ENCODE results near the gene COMTD1. TPM values are rescaled to one million over a fixed set of nuclear protein-coding genes. Genes with fewer than 3 reads are reported as not detected.

COMTD1 gene
- total RNA-seq, 2 donors from 2014 or later: 9.6 to 14.4 TPM

- 90 to 92% methylated on average over 6 to 11 of the region's 11 CpGs for WGBS, 2 experiments (ENCODE audit: insufficient coverage in 1 of 2, insufficient read length in 1 of 2)
- H3K36me3 ChIP-seq (ENCODE audit: control insufficient read depth, insufficient read depth, low read length): no peaks in the 10 kb centered on the region
- no peak overlapping the region for H3K27ac ChIP-seq (ENCODE audit: low read depth, low read length)
- Mint-ChIP-seq H3K27ac (no peak overlapping the region), H3K4me1 (peaks cover 2% of the 10 kb centered on the region), H3K36me3 (ENCODE audit: low read depth) (no peaks in the 10 kb centered on the region), H3K4me3 (no peak overlapping the region), H3K27me3 (ENCODE audit: insufficient read depth) (no peaks in the 10 kb centered on the region), H3K9me3 (no peaks in the 10 kb centered on the region)
- TF ChIP-seq CTCF (conservative IDR thresholded peaks at IDR 0.05): no peak
- no peak for DNase-seq
- no peaks in the 10 kb centered on the region for H3K4me1 ChIP-seq (ENCODE audit: control insufficient read depth, insufficient read depth, low read length)
- H3K27me3 ChIP-seq (ENCODE audit: control insufficient read depth, insufficient read depth, low read length, poor library complexity, severe bottlenecking): no peaks in the 10 kb centered on the region
- H3K9me3 ChIP-seq (ENCODE audit: control insufficient read depth, low read length): no peaks in the 10 kb centered on the region
- H3K9ac ChIP-seq (ENCODE audit: extremely low read depth, low read length, poor library complexity, severe bottlenecking): no peak overlapping the region
- H3K4me3 ChIP-seq (ENCODE audit: low read length): no peak overlapping the region
These were observed 3.5 kb upstream of the COMTD1 start for GRCh38 chr10:75239096-75239790.

DNA sequence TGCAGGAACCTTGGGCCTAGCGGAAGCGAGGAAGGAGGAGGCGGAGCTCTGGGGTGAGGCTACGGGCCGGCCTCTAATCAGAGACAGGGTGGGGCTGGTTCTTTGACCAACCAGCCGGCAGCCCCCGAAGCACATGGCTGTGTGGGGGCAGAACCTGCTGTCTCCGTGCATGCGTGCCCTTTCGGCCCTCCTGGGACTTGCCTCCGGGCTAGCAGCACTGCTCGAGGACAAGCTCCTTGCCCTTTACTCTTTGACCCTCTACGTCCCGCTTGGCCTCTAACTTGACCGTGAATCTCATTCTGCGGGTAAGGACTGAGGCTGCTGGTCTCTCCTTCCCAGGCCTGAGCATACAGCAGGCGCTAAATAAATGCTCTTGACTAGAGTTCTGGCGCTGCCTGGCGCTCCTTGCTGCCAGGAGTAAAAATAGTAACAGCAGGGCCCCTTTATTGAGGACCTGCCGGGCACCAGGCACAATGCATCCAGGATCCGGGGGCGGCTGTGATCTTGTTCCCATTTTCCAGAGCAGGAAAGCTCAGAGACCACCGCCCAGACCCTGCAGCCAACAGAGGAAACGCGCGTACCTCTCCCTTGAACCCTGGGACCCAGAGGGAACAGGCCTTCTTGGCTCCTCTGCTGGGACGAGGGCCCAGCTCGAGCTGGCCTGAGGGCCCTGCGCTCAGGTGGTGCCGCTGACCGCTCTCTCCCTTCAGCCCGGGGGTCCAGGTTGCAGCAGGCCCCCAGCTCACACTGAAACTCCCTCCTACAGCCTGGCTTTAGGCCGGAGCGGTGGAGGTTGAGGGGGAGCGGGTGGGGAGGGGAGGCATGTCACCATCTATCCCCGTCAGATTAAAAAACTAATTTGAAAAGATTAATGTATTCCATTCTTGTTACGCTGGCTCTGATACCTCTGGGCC, 2.7 kb upstream of the COMTD1 start:
- H3K27ac Mint-ChIP-seq: no peak overlapping the region
- 95% methylated on average over 22 to 37 of the region's 37 CpGs for WGBS, 2 experiments (ENCODE audit: insufficient coverage in 1 of 2, insufficient read length in 1 of 2)
- H3K27me3 Mint-ChIP-seq (ENCODE audit: insufficient read depth): no peaks in the 10 kb centered on the region
- no peak for TF ChIP-seq CTCF (conservative IDR thresholded peaks at IDR 0.05)
- Histone ChIP-seq H3K9me3 (ENCODE audit: control insufficient read depth, low read length) (no peaks in the 10 kb centered on the region), H3K27me3 (ENCODE audit: control insufficient read depth, insufficient read depth, low read length, poor library complexity, severe bottlenecking) (no peaks in the 10 kb centered on the region), H3K36me3 (ENCODE audit: control insufficient read depth, insufficient read depth, low read length) (no peaks in the 10 kb centered on the region), H3K9ac (ENCODE audit: extremely low read depth, low read length, poor library complexity, severe bottlenecking) (no peak overlapping the region), H3K4me3 (ENCODE audit: low read length) (no peak overlapping the region), H3K27ac (ENCODE audit: low read depth, low read length) (no peak overlapping the region), H3K4me1 (ENCODE audit: control insufficient read depth, insufficient read depth, low read length) (peaks cover 5% of the 10 kb centered on the region)
- H3K36me3 Mint-ChIP-seq (ENCODE audit: low read depth): no peaks in the 10 kb centered on the region
- H3K9me3 Mint-ChIP-seq: no peaks in the 10 kb centered on the region
- H3K4me3 Mint-ChIP-seq: no peak overlapping the region
- H3K4me1 Mint-ChIP-seq: peaks cover 6% of the 10 kb centered on the region
- peak; percentile 63 for DNase-seq

GRCh38 chr10:75236178-75236825, 545 bp upstream of the COMTD1 start:
- Mint-ChIP-seq H3K27me3 (ENCODE audit: insufficient read depth) (no peaks in the 10 kb centered on the region), H3K4me3 (peak overlapping the region; percentile 55), H3K36me3 (ENCODE audit: low read depth) (peaks cover 18% of the 10 kb centered on the region), H3K4me1 (peaks cover 11% of the 10 kb centered on the region), H3K27ac (no peak overlapping the region), H3K9me3 (no peaks in the 10 kb centered on the region)
- H3K27me3 ChIP-seq (ENCODE audit: control insufficient read depth, insufficient read depth, low read length, poor library complexity, severe bottlenecking): no peaks in the 10 kb centered on the region
- 65 to 87% methylated on average over 7 to 12 of the region's 12 CpGs for WGBS, 2 experiments (ENCODE audit: insufficient coverage in 1 of 2, insufficient read length in 1 of 2)
- H3K27ac ChIP-seq (ENCODE audit: low read depth, low read length): no peak overlapping the region
- peaks cover 20% of the 10 kb centered on the region for H3K36me3 ChIP-seq (ENCODE audit: control insufficient read depth, insufficient read depth, low read length)
- H3K9ac ChIP-seq (ENCODE audit: extremely low read depth, low read length, poor library complexity, severe bottlenecking): no peak overlapping the region
- DNase-seq: no peak
- H3K9me3 ChIP-seq (ENCODE audit: control insufficient read depth, low read length): no peaks in the 10 kb centered on the region
- peaks cover 5% of the 10 kb centered on the region for H3K4me1 ChIP-seq (ENCODE audit: control insufficient read depth, insufficient read depth, low read length)
- no peak overlapping the region for H3K4me3 ChIP-seq (ENCODE audit: low read length)
- TF ChIP-seq CTCF (conservative IDR thresholded peaks at IDR 0.05): no peak
